OCI-LY1 (cell line): ENCODE measurements around the gene SPATA33.

ENCODE experiments used
- CTCF ChIP-seq: fragments of 200-600 bp; sonication (generic), shearing (Covaris generic); IDR thresholded peaks from 2 replicates; pipeline ENCODE4 v1.5.1; 2017; ENCODE audit warnings: mild to moderate bottlenecking, antibody characterized with exemption, low read length, moderate library complexity, mixed read lengths
- EZH2 ChIP-seq: fragments of 200-600 bp; sonication (generic), shearing (Covaris generic); IDR thresholded peaks from 2 replicates; pipeline ENCODE4 v1.8.0; 2017; ENCODE audit warnings: borderline replicate concordance, mixed run types, mild to moderate bottlenecking, antibody characterized with exemption, low read length, moderate library complexity, mixed read lengths

GRCh38 chr16:89618109-89618998 lies 39.3 kb upstream of the SPATA33 start:
- TF ChIP-seq EZH2 = no peak
- no peak for TF ChIP-seq CTCF
